Stimulated activated naive CD8-positive, alpha-beta T cell treated with anti-CD3 and anti-CD28 coated beads, Interleukin-15, Interleukin-2, amounts not matched to agents 100 ng/mL and 50 ng/mL, for 24 hours (primary cell): Measurements from ENCODE around the gene VAV3.
"Not testable (repeated sequence)": the region's sequence is repeated elsewhere in the genome, so short reads cannot be mapped to it uniquely, and the experiment has no call there.

ENCODE experiments used
- H3K27ac Mint-ChIP-seq: one replicate; pipeline ENCODE4 v1.8.0; 2021; ENCODE audit warnings: mild to moderate bottlenecking, mixed read lengths
- H3K27me3 Mint-ChIP-seq: one replicate; pipeline ENCODE4 v1.8.0; 2021; ENCODE audit warnings: mixed read lengths
- H3K36me3 Mint-ChIP-seq: one replicate; pipeline ENCODE4 v1.8.0; 2021; ENCODE audit warnings: low read depth, mixed read lengths
- H3K4me1 Mint-ChIP-seq: one replicate; pipeline ENCODE4 v1.8.0; 2021; ENCODE audit warnings: low read depth, mixed read lengths
- H3K4me3 Mint-ChIP-seq: one replicate; pipeline ENCODE4 v1.8.0; 2021; ENCODE audit warnings: mild to moderate bottlenecking, mixed read lengths
- H3K9me3 Mint-ChIP-seq: one replicate; pipeline ENCODE4 v1.8.0; 2021; ENCODE audit warnings: mixed read lengths

VAV3 gene

DNA sequence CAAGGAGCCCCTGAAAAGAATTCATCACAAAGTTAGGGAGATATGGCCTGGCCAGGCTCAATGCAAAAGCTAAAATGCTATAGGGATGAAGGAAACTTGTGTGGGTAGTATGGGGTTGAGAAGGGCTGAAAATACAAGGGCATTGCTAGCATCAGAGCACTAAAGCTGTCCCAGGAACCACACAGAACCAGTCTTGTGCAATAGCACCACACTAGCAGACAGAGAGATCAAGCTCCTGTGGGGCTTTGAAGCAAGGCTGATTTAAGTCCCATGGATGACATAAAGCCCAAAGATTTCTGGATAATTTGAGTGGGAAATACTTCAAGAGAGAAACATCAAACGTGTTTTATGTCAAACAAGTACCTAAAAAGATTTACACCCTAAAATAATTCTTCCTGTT lies 97.1 kb downstream of the VAV3 start:
- Mint-ChIP-seq H3K4me3 (no peak overlapping the region), H3K4me1 (peaks cover 37% of the 10 kb centered on the region), H3K9me3 (peaks cover 4% of the 10 kb centered on the region), H3K27ac (no peak overlapping the region), H3K36me3 (peaks cover 6% of the 10 kb centered on the region), H3K27me3 (no peaks in the 10 kb centered on the region)

GRCh38 chr1:107867422-107867821 lies 97.6 kb downstream of the VAV3 start:
- peaks cover 37% of the 10 kb centered on the region for H3K4me1 Mint-ChIP-seq
- H3K27me3 Mint-ChIP-seq, result no peaks in the 10 kb centered on the region
- peaks cover 6% of the 10 kb centered on the region for H3K36me3 Mint-ChIP-seq
- no peak overlapping the region for H3K27ac Mint-ChIP-seq
- peaks cover 4% of the 10 kb centered on the region for H3K9me3 Mint-ChIP-seq
- H3K4me3 Mint-ChIP-seq, result no peak overlapping the region

DNA sequence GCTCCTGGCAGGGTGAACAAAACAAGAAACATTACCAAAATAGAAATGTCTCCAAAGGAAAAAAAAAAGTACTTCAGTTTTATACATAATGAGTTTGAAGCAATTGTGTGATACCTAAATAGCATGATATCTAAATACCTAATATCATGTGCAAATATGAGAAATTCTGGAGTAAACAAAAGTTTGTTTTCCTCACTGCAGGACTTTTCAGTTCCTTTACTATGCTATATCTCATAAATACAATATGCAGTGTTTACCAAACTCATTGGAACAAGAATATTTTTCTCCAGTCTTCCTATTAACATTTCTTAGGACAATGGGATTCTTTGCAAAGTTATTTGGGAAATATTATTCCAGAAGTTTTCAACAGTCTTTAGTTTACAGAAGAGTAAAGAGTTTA lies 98.1 kb downstream of the VAV3 start:
- Mint-ChIP-seq H3K36me3 (peaks cover 6% of the 10 kb centered on the region), H3K9me3 (peaks cover 4% of the 10 kb centered on the region), H3K4me3 (no peak overlapping the region), H3K27me3 (no peaks in the 10 kb centered on the region), H3K27ac (no peak overlapping the region), H3K4me1 (peaks cover 34% of the 10 kb centered on the region)

DNA sequence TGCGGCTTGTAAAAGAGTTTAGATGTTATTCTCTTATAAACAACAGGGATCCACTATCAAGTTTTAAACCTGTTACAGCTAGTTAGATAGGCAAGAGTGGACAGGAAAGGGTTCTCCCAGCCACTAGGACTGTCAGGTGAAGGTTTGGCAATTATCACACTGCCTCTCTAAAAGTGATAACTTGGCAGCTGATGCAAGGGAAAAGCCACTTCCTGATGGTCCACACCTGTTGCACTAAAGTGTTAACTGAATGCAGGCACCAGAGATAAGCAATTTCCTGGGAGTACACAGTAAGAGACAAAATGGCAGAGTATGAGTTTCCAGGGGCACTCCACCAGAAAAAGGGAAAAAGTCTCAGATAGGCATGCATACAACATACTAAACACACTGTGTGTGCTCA lies 99.4 kb downstream of the VAV3 start:
- Mint-ChIP-seq H3K36me3 (peaks cover 4% of the 10 kb centered on the region), H3K27me3 (no peaks in the 10 kb centered on the region), H3K4me3 (no peak overlapping the region), H3K4me1 (peaks cover 25% of the 10 kb centered on the region), H3K27ac (no peak overlapping the region), H3K9me3 (peaks cover 3% of the 10 kb centered on the region)

DNA sequence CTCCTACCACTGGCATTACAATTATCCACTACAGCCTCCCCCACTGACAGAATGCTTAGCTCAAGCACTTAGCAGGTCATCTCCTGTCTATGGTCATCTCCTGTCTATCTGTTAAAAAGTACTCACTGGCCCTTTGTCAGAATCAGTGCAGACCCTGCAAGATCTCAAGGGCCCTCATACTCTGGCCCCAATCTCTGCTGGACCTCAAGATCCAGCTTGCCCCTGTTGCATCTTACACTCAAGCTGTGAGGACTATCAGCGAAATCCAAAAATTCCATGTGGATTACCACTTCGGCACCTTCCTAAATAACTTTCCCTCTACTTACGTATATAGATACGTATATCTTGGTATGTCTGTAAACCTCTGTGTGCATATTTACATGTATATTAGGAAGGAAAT lies 101.6 kb downstream of the VAV3 start:
- Mint-ChIP-seq H3K27ac (no peak overlapping the region), H3K9me3 (no peaks in the 10 kb centered on the region), H3K4me1 (peaks cover 20% of the 10 kb centered on the region), H3K27me3 (no peaks in the 10 kb centered on the region), H3K36me3 (no peaks in the 10 kb centered on the region), H3K4me3 (no peak overlapping the region)

DNA sequence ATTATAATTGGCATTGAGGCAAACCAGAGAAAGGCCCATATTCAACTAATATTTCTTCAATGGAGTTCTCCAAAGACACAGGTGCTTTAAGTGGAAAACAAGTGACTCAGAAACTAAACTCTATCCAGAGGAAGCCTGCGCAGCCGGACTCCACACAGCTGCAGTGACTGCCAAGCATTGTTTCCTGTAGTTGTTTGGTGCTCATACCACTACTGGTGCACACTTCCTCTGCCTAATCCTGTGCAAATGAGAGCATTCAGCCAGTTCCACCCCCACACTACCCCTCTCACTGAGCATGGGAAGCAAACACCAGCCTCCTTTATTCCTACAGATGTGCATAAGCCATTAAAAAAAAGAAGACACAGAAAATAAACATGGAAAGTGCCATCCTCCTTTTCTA lies 102.9 kb downstream of the VAV3 start:
- Mint-ChIP-seq H3K4me3 (no peak overlapping the region), H3K27ac (no peak overlapping the region), H3K9me3 (no peaks in the 10 kb centered on the region), H3K4me1 (peaks cover 17% of the 10 kb centered on the region), H3K27me3 (no peaks in the 10 kb centered on the region), H3K36me3 (no peaks in the 10 kb centered on the region)

DNA sequence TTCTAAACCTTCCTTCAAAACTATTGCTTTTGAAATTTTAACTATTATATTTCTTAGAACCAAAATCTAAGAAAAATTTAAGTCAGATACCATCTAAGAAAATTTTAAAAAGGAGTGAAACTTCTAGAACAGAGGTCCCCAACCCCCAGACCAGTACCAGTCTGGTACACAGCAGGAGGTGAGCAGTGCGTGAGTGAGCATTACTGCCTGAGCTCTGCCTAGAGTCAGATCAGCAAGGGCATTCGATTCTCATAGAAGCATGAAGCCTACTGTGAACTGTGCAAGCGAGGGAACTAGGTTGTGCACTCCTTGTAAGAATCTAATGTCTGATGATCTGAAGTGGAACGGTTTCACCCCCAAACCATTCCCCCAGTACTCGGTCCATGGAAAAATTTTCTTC lies 106.7 kb downstream of the VAV3 start:
- H3K9me3 Mint-ChIP-seq, result no peaks in the 10 kb centered on the region
- H3K4me1 Mint-ChIP-seq, result peaks cover 11% of the 10 kb centered on the region
- H3K27me3 Mint-ChIP-seq, result no peaks in the 10 kb centered on the region
- no peak overlapping the region for H3K4me3 Mint-ChIP-seq
- H3K27ac Mint-ChIP-seq, result no peak overlapping the region
- no peaks in the 10 kb centered on the region for H3K36me3 Mint-ChIP-seq

DNA sequence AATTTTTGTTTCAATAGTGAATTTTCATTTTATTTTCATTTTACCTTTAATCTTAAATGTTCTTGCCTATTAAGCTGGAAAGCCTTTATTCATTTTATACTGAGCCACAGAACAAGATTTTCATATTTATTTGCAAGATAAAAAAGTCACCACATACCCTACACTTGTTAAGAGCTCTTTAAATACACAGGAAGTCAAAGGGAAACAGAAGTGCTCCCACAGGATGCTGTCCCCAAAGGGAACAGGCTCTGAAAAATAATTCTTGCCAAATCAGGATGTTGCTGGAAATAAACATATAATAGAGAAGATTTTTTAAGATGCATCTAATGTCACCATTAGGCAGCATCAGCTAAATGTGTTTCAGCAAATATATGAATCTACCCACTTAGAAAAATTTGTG lies 113.6 kb downstream of the VAV3 start:
- Mint-ChIP-seq H3K4me1 (peaks cover 27% of the 10 kb centered on the region), H3K27ac (no peak overlapping the region), H3K36me3 (peaks cover 12% of the 10 kb centered on the region), H3K27me3 (no peaks in the 10 kb centered on the region), H3K4me3 (no peak overlapping the region), H3K9me3 (no peaks in the 10 kb centered on the region)

- not testable (repeated sequence) for H3K27me3 Mint-ChIP-seq, H3K9me3 Mint-ChIP-seq
- Mint-ChIP-seq H3K36me3 (peaks cover 15% of the 10 kb centered on the region), H3K4me3 (peak overlapping the region; percentile 55), H3K27ac (peak overlapping the region; percentile 79), H3K4me1 (peaks cover 63% of the 10 kb centered on the region)
These were observed 120.3 kb downstream of the VAV3 start for GRCh38 chr1:107844541-107845194.

DNA sequence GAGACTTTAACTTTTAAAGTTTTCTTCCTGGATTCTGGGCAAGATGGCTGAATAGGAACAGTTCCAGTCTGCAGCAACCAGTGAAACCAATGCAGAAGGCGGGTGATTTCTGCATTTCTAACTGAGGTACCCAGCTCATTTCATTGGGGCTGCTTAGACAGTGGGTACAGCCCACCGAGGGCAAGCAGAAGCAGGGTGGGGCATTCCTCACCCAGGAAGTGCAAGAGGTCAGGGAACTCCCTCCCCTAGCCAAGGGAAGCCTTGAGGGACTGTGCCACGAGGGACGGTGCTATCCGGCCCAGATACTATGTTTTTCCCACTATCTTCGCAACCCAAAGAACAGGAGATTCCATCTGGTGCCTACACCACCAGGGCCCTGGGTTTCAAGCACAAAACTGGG lies 121.0 kb downstream of the VAV3 start:
- Mint-ChIP-seq H3K27ac (peak overlapping the region; percentile 79), H3K4me1 (peaks cover 66% of the 10 kb centered on the region), H3K4me3 (peak overlapping the region; percentile 55)

DNA sequence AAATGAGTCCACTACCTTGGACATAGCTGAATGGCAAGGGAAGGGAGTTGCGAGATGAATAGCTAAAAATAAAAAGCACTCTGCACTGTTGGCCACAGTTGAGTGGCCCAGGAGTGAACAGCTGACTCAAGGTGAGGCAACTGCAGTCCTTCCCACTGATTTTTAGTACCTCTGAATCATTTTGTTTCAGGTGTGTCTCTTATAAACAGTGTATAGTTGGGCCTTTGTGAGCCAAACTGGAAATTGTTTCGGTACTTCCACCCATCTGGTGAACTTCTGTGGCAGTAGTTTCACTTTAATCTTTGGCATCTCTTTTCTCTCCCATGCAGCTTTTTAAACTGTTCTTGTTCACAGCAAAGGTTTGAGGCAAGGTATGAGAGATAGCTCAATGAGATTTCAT lies 122.7 kb downstream of the VAV3 start:
- H3K9me3 Mint-ChIP-seq, result peaks cover 6% of the 10 kb centered on the region
- peaks cover 82% of the 10 kb centered on the region for H3K4me1 Mint-ChIP-seq
- H3K27me3 Mint-ChIP-seq, result no peaks in the 10 kb centered on the region
- H3K36me3 Mint-ChIP-seq, result peaks cover 17% of the 10 kb centered on the region
- peak overlapping the region; percentile 0 for H3K27ac Mint-ChIP-seq
- peak overlapping the region; percentile 4 for H3K4me3 Mint-ChIP-seq

More for the DNA sequence above, 121.0 kb downstream of the VAV3 start:
- H3K36me3 Mint-ChIP-seq, result peaks cover 15% of the 10 kb centered on the region
- H3K27me3 Mint-ChIP-seq, result no peaks in the 10 kb centered on the region
- H3K9me3 Mint-ChIP-seq, result no peaks in the 10 kb centered on the region

DNA sequence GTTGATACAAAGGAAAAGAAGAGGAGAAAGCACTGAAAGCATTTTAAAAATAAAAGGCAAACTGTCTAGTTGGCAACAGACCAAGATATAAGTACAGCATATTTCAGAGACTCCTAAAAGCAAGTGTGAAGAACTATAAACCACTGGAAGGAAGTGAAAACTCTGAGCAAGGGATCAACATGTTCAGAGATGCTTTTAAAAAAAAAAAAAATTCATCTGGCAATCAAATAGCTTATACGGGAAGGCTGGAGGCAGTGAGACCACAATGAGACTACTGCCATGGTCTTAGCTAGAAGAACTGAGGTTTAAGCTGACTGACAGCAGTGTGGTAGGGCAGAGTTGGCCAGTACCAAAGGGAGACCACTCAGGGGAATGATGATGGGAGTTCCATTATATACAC lies 124.3 kb downstream of the VAV3 start:
- peak overlapping the region; percentile 23 for H3K27ac Mint-ChIP-seq
- H3K36me3 Mint-ChIP-seq, result peaks cover 13% of the 10 kb centered on the region
- no peaks in the 10 kb centered on the region for H3K27me3 Mint-ChIP-seq
- peaks cover 91% of the 10 kb centered on the region for H3K4me1 Mint-ChIP-seq
- H3K4me3 Mint-ChIP-seq, result peak overlapping the region; percentile 29
- peaks cover 7% of the 10 kb centered on the region for H3K9me3 Mint-ChIP-seq

DNA sequence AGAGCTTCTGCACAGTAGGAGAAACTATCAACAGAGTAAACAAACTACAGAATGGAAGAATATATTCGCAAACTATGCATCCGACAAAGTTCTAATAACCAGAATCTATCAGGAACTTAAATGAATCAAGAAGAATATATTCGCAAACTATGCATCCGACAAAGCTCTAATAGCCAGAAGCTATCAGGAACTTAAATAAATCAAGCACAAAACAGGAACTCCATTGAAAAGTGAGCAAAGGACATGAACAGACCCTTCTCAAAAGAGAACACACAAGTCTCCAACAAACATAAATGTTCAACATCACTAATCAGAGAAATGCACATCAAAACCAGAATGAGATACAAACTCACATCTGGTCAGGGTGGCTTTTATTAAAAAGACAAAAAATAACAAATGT lies 126.9 kb downstream of the VAV3 start:
- Mint-ChIP-seq H3K27me3 (no peaks in the 10 kb centered on the region), H3K9me3 (peaks cover 7% of the 10 kb centered on the region), H3K36me3 (peaks cover 10% of the 10 kb centered on the region), H3K4me1 (peaks cover 86% of the 10 kb centered on the region), H3K27ac (no peak overlapping the region), H3K4me3 (no peak overlapping the region)

DNA sequence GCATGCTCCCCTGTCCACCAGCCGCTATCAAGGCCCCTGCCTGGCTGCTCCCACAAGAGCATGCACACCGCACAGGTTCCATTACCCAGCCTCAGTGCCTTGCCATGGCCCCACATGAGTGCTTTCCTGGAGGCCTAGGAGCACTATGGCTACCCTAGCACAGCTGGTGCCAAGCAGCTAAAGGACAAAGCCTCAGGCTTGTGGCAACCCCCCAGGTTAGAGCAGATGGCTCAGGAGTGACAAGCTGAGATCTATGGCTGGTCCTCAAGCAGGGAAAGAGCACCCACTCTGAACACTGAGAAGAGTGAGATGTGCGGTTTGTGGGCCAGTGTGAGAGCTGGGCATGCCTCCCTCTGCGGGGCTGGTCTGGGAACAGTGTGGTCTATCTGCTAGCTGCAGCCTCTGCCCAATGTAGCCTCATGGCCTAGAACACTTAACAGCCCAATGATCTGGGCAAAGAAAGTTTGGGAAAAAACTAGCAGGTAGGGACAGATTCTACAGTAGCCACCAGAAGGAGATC lies 129.8 kb downstream of the VAV3 start:
- Mint-ChIP-seq H3K4me3 (no peak overlapping the region), H3K4me1 (peaks cover 81% of the 10 kb centered on the region), H3K27me3 (no peaks in the 10 kb centered on the region)

GRCh38 chr1:107833061-107833460 lies 131.9 kb downstream of the VAV3 start:
- H3K27ac Mint-ChIP-seq, result no peak overlapping the region
- H3K4me3 Mint-ChIP-seq, result no peak overlapping the region
- H3K27me3 Mint-ChIP-seq, result no peaks in the 10 kb centered on the region
- H3K9me3 Mint-ChIP-seq, result peaks cover 7% of the 10 kb centered on the region
- peaks cover 86% of the 10 kb centered on the region for H3K4me1 Mint-ChIP-seq
- H3K36me3 Mint-ChIP-seq, result peaks cover 10% of the 10 kb centered on the region

More for the DNA sequence above, 129.8 kb downstream of the VAV3 start:
- Mint-ChIP-seq H3K27ac (no peak overlapping the region), H3K9me3 (peaks cover 7% of the 10 kb centered on the region), H3K36me3 (peaks cover 10% of the 10 kb centered on the region)

GRCh38 chr1:107831921-107832320 lies 133.1 kb downstream of the VAV3 start:
- H3K4me1 Mint-ChIP-seq, result peaks cover 83% of the 10 kb centered on the region
- no peak overlapping the region for H3K27ac Mint-ChIP-seq
- H3K9me3 Mint-ChIP-seq, result no peaks in the 10 kb centered on the region
- no peaks in the 10 kb centered on the region for H3K27me3 Mint-ChIP-seq
- no peak overlapping the region for H3K4me3 Mint-ChIP-seq
- no peaks in the 10 kb centered on the region for H3K36me3 Mint-ChIP-seq
